Activated CD4-positive, alpha-beta T cell treated with anti-CD3 and anti-CD28 coated beads, Interleukin-2, amount 10 ng/mL, durations not matched to agents 24 days and 14 days (primary cell): ENCODE results near the gene PIK3C2B. TPM values are rescaled to one million over a fixed set of nuclear protein-coding genes. Genes with fewer than 3 reads are reported as not detected.
"Not testable (repeated sequence)": the region's sequence is repeated elsewhere in the genome, so short reads cannot be mapped to it uniquely, and the experiment has no call there.

Experiments used
- DNase-seq: peaks from one replicate; pipeline ENCODE4 v3.0.0; 2022
- H3K27ac Mint-ChIP-seq: one replicate; pipeline ENCODE4 v1.8.0; 2022; ENCODE audit warnings: mild to moderate bottlenecking, mixed read lengths
- H3K27me3 Mint-ChIP-seq: one replicate; pipeline ENCODE4 v1.8.0; 2022; ENCODE audit warnings: mixed read lengths
- H3K36me3 Mint-ChIP-seq: one replicate; pipeline ENCODE4 v1.8.0; 2022; ENCODE audit warnings: low read depth, mild to moderate bottlenecking, mixed read lengths
- H3K4me1 Mint-ChIP-seq: one replicate; pipeline ENCODE4 v1.8.0; 2021; ENCODE audit warnings: mixed read lengths
- H3K4me3 Mint-ChIP-seq: one replicate; pipeline ENCODE4 v1.8.0; 2022; ENCODE audit warnings: mild to moderate bottlenecking, moderate library complexity, mixed read lengths
- H3K9me3 Mint-ChIP-seq: one replicate; pipeline ENCODE4 v1.8.0; 2021; ENCODE audit warnings: mixed read lengths
- intact Hi-C: fragments of 100-400 bp; cut with micrococcal nuclease; formaldehyde crosslinking; loops from one replicate; pipeline ENCODE4 v1.15.1; 2023
- total RNA-seq: library from RNA; stranded (reverse); gene quantifications from 2 replicates; pipeline ENCODE4 v1.2.3, GENCODE V29; 2022

Gene PIK3C2B
- total RNA-seq, 1 donor from 2014 or later, result 23.6 TPM

DNA sequence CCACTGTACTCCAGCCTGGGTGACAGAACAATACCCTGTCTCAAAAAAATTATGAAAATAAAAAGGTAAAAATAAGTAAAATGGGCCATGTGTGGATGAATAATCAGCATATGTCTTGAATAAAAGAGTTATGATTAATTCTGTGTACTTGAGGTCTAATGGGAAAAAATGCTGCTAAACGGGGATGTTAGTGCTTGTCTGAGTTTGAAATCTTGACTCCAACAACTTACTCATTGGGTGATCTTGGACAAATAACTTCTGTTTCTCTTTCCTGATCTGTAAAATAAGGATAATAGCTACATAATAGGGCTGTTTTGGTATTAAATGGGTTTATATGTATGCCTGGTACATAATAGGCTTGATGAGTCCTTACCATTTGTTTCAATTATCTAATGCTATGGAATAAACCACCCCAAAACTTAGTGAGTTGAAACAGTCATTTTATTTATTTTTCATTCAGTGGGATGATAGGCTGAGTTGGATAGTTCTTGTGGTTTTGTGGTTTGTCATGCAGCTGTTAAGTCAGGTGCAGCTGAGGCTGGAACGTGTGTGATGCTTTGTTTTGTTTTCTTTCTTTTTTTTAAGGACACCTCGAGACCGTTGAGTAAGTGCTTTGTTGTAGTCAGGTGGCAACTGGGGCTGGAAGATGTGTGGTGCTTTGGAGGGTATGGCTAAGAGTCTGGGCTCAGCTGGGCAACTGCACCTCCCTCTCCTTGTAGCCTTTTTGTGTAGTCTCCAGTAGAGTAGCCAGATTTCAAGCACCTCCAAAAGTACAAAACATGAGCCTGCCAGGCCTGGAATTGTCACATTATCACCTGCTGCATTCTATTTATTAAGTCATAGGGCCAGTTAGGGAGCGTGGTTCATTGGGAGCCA lies 26.5 kb upstream of the PIK3C2B start:
- peaks cover 5% of the 10 kb centered on the region for H3K9me3 Mint-ChIP-seq
- peaks cover 48% of the 10 kb centered on the region for H3K4me1 Mint-ChIP-seq
- intact Hi-C loops, result loop anchor here (1.0 to 5.0 kb wide), 2 partner anchors 23 to 41 kb away; no protein-coding TSS in a partner anchor
- peaks cover 59% of the 10 kb centered on the region for H3K36me3 Mint-ChIP-seq
- H3K4me3 Mint-ChIP-seq, result peak overlapping the region; percentile 64
- peak overlapping the region; percentile 88 for H3K27ac Mint-ChIP-seq
- no peaks in the 10 kb centered on the region for H3K27me3 Mint-ChIP-seq
- peak; percentile 90 for DNase-seq

DNA sequence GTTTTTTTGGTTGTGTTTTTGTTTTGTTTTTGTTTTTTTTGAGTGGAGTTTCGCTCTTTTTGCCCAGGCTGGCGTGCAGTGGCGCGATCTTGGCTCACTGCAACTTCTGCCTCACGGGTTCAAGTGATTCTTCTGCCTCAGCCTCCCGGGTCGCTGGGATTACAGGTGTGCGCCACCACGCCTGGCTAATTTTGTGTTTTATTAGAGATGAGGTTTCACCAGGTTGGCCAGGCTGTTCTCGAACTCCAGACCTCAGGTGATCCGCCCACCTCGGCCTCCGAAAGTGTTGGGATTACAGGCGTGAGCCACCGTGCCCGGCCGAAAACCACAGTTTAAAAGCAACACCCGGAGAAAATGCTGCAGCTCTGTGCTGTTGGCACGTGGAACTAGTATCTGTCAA lies 22.8 kb upstream of the PIK3C2B start:
- H3K27ac Mint-ChIP-seq, H3K4me3 Mint-ChIP-seq, H3K9me3 Mint-ChIP-seq, H3K27me3 Mint-ChIP-seq, intact Hi-C loops: not testable (repeated sequence)
- DNase-seq, result peak; percentile 74
- H3K36me3 Mint-ChIP-seq, result peaks cover 38% of the 10 kb centered on the region
- peaks cover 39% of the 10 kb centered on the region for H3K4me1 Mint-ChIP-seq

DNA sequence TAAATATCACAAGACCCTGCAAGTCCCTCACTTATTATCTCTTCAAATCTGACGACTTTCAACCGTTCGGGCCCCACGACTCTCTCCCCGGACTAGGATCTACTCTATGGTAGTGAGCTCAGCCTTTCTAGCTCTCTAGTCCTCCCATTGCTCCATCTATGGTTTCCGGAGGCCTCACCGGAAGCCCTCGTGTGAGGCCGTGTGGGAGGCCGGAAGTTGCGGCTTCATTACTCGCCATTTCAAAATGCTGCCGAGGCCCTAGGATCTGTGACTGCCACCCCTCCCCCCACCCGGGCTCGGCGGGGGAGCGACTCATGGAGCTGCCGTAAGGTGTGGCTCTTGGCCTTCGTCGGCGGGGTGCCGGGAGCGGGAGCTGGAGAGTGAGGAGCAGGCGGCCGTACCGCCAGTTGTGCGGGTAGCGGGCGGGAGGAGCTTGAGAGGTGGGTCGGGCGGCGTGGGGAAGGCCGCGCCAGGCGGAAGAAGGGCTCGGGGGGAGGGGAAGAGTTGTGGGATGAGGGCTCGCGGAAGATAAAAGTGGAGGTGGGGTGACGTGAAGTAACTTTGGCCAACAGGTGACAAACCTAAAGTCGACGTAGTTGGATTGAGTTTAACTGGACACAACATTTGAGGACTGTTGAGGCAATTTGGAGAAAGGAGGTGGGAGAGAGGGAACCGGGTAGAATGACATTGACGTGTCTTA lies 21.7 kb upstream of the PIK3C2B start, which contains the start of gene MDM4:
MDM4 (plus strand) TSS at position 227 of the 700 bp plus-strand sequence. CDS start 9,113 bp downstream, outside the sequence.
- Mint-ChIP-seq H3K27me3 (no peaks in the 10 kb centered on the region), H3K36me3 (peaks cover 29% of the 10 kb centered on the region), H3K9me3 (peaks cover 1% of the 10 kb centered on the region), H3K4me3 (no peak within 1 kb of the TSS), H3K27ac (no peak within 1 kb of the TSS), H3K4me1 (peaks cover 33% of the 10 kb centered on the region)
- intact Hi-C loops, result loop anchor here (1.0 kb wide), 3 partner anchors 9 to 655 kb away; partner anchors contain the start of gene SNRPE
- DNase-seq, result peak; percentile 97

DNA sequence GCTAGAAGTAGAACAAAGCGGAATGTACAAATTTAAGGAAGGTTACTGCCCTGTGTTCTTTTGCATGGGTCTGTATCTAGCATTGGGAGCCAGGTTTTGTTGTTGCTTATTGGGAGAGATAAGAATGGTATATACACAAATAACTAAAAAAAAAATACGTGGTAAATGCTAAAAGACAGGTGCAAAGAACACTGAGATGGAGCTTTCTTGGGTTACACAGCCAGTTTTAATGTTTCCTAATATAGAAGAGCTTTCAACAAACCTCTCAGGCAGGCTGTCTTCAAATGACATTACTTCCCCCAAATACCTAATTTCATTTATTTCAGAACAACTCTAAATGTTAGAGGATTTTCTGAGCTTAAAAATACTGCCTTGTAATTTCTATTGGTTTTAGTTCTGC lies 20.2 kb upstream of the PIK3C2B start:
- intact Hi-C loops, result no loop called here
- H3K36me3 Mint-ChIP-seq, result peaks cover 23% of the 10 kb centered on the region
- H3K27me3 Mint-ChIP-seq, result no peaks in the 10 kb centered on the region
- H3K4me3 Mint-ChIP-seq, result no peak overlapping the region
- peaks cover 22% of the 10 kb centered on the region for H3K4me1 Mint-ChIP-seq
- no peak for DNase-seq
- H3K27ac Mint-ChIP-seq, result peak overlapping the region; percentile 16
- peaks cover 6% of the 10 kb centered on the region for H3K9me3 Mint-ChIP-seq

DNA sequence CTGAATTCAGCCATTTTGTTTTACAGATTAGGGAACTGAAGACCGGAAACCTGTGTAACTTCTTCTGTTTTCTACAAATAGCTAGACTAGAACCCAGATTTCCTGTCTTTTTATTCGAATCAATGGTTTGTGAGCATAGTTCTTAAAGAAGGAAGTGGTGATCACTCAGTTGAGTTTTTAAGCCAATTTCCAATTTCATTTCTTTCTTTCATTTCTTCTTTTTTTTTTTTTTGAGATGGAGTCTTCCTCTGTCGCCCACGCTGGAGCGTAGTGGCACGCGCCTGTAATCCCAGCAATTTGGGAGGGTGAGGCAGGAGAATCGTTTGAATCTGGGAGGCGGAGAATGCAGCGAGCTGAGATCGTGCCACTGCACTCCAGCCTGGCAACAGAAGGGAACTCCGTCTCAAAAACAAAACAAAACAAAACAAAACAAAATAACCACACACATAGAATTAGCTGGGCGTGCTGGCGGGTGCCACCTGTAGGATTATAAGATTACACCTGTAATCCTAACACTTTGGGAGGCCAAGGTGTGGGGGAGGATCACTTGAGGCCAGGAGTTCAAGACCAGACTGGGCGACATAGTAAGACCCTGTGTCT lies 18.6 kb upstream of the PIK3C2B start:
- Mint-ChIP-seq H3K4me1 (peaks cover 10% of the 10 kb centered on the region), H3K27ac (peak overlapping the region; percentile 97), H3K36me3 (peaks cover 9% of the 10 kb centered on the region), H3K9me3 (peaks cover 6% of the 10 kb centered on the region), H3K4me3 (peak overlapping the region; percentile 79), H3K27me3 (no peaks in the 10 kb centered on the region)
- intact Hi-C loops, result no loop called here
- peak; percentile 87 for DNase-seq

DNA sequence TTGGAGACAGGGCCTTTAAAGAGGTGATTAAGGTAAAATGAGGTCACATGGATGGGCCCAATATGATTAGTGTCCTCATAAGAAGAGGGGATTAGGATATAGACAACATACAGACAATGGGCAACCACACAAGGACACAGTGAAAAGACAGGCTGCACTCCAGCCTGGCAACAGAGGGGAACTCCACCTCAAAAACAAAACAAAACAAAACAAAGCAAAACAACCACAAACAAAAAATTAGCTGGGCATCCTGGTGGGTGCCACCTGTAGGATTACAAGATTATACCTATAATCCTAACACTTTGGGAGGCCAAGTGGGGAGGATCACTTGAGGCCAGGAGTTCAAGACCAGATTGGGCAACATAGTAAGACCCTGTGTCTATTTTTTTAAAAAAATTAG lies 16.8 kb upstream of the PIK3C2B start:
- Mint-ChIP-seq H3K4me1 (peaks cover 20% of the 10 kb centered on the region), H3K9me3 (peaks cover 6% of the 10 kb centered on the region), H3K27ac (peak overlapping the region; percentile 37), H3K36me3 (peaks cover 2% of the 10 kb centered on the region), H3K27me3 (peaks cover under 1% of the 10 kb centered on the region), H3K4me3 (peak overlapping the region; percentile 7)
- intact Hi-C loops, result no loop called here
- DNase-seq, result peak; percentile 65

DNA sequence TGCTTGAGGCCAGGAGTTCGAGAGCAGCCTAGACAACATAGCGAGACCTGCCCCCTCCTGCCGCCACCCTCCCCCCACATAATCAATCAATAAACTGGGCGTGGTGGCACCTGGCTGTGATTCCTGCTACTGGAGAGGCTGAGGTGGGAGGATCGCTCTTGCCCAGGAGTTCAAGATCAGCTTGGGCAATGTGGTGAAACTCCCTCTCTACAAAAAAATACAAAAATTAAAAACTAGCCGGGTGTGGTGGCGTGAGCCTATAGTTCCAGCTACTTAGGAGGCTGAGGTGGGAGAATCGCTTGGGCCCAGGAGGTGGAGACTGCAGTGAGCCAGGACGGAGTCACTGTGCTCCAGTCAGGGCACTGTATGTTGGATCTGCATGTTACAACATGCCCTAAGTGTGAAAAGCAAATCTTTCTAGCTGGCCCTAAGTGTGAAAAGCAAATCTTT lies 14.6 kb upstream of the PIK3C2B start:
- H3K4me3 Mint-ChIP-seq, result no peak overlapping the region
- H3K9me3 Mint-ChIP-seq, result peaks cover 6% of the 10 kb centered on the region
- peaks cover 25% of the 10 kb centered on the region for H3K4me1 Mint-ChIP-seq
- no peak overlapping the region for H3K27ac Mint-ChIP-seq
- H3K27me3 Mint-ChIP-seq, result peaks cover 2% of the 10 kb centered on the region
- peaks cover 3% of the 10 kb centered on the region for H3K36me3 Mint-ChIP-seq
- no peak for DNase-seq
- intact Hi-C loops, result loop anchor here (5.0 kb wide), 1 partner anchor 33 kb away; no protein-coding TSS in a partner anchor

DNA sequence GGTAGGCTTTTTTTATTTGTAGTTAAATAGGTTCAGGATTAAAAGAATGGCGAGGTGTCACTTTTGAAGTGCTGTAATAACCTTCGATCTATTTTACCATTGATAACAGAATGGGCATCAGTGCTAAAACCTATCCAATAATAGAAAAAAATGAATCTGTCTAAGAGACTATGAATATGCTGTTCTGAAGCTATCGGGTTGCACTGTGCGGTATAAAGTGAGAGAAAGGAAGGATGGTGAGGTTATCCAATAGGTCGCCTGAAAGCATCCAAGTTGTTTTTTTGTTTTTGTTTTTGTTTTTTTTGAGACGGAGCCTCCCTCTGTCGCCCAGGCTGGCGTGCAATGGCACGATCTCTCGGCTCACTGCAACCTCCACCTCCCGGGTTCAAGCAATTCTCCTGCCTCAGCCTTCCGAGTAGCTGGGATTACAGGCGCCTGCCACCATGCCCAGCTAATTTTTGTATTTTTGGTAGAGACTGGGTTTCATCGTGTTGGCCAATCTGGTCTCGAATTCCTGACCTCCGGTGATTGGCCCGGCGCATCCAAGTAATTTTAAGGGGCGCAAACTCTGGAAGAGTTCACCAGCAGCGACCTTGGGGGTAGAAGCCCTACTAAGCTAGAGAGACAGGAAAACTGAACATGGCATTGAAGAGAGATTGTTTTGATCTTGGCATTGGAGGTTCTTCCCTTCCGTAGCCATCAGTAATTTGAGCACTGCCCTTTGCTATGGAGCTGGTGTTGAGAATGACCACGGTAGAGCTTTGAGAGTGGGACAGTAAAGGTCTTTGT lies 12.9 kb upstream of the PIK3C2B start:
- H3K27ac Mint-ChIP-seq, result peak overlapping the region; percentile 99
- intact Hi-C loops, result loop anchor here (1.0 to 5.0 kb wide), 3 partner anchors 9 to 299 kb away; partner anchors contain the start of gene MDM4
- peak overlapping the region; percentile 94 for H3K4me3 Mint-ChIP-seq
- peaks cover 2% of the 10 kb centered on the region for H3K27me3 Mint-ChIP-seq
- peaks cover 3% of the 10 kb centered on the region for H3K36me3 Mint-ChIP-seq
- H3K9me3 Mint-ChIP-seq, result peaks cover 6% of the 10 kb centered on the region
- H3K4me1 Mint-ChIP-seq, result peaks cover 27% of the 10 kb centered on the region
- peak; percentile 76 for DNase-seq

DNA sequence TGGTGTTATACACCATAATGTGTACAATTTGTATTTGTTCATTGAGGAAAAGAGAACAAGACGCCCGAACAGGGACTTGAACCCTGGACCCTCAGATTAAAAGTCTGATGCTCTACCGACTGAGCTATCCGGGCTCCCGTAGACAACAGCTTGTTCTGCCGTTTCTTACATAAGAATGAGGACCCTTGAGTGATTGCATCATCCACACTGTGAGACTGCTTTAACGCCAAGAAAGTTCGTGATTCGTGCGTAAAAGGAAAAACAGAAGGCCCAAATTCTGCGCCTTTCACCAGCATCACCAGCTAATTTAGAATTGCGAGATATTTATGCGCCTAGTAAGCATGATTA lies 12.3 kb upstream of the PIK3C2B start:
- Mint-ChIP-seq H3K27me3 (peaks cover 2% of the 10 kb centered on the region), H3K27ac (peak overlapping the region; percentile 99), H3K9me3 (peaks cover 6% of the 10 kb centered on the region), H3K4me3 (peak overlapping the region; percentile 94), H3K4me1 (peaks cover 27% of the 10 kb centered on the region), H3K36me3 (peaks cover 3% of the 10 kb centered on the region)
- intact Hi-C loops, result loop anchor here (1.0 to 5.0 kb wide), 5 partner anchors 9 to 300 kb away; partner anchors contain the start of genes MDM4, PIK3C2B and PPP1R15B
- DNase-seq, result peak; percentile 97

DNA sequence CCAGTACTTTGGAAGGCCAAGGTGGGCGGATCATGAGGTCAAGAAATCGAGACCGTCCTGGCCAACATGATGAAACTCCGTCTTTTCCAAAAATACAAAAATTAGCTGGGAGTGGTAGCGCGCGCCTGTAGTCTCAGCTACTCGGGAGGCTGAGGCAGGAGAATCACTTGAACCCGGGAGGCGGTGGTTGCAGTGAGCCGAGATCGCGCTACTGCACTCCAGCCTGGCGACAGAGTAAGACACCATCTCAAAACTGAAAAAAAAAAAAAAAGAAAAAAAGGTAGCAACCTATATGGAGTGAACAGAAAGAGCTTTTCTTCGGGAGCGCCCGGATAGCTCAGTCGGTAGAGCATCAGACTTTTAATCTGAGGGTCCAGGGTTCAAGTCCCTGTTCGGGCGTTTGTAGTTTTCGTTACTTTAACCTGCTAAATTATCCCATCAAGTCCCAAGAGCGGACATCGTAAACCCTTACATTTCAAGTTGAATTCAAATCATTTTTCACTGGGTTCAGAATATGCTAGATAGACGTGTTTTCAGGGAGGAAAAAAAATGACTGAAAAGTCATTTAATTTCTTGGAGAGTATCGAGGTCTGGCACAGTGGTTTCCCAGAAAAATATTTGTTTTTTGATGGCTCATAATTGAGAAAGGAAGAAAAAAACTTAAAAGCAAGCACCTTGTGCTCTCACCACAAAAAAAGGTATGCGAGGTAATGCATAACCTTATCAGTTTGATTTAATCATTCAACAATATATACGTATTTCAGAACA lies 11.8 kb upstream of the PIK3C2B start:
- Mint-ChIP-seq H3K4me1 (peaks cover 27% of the 10 kb centered on the region), H3K9me3 (peaks cover 5% of the 10 kb centered on the region), H3K27ac (peak overlapping the region; percentile 99), H3K4me3 (peak overlapping the region; percentile 94), H3K27me3 (peaks cover 2% of the 10 kb centered on the region), H3K36me3 (peaks cover 3% of the 10 kb centered on the region)
- DNase-seq, result peak; percentile 93
- intact Hi-C loops, result loop anchor here (1.0 to 5.0 kb wide), 4 partner anchors 12 to 300 kb away; partner anchors contain the start of genes PIK3C2B and PPP1R15B

DNA sequence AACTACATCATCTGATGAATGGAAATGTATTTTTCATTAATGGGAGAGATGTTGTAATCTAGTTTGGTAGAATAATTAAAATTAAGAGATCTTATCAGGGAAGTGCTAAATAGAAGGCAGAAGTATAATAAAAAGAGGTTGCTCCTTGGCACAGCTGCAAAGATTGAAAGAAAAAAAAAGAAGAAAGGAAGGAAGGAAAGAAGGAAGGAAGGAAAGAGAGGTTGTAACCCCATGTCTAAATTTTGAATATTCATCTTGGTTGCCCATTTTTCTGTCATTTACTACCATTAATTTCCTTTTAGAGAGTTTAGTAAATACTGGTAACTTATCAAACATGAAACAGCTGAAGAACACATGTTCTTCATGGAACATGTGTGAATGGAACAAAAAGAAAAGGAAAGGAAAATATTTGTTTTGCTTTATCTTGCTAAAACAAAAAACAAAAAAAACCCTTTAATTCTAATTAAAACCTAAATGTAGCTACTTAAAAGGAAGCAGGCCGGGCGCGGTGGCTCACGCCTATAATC lies 11.1 kb upstream of the PIK3C2B start:
- H3K4me1 Mint-ChIP-seq, result peaks cover 27% of the 10 kb centered on the region
- H3K27me3 Mint-ChIP-seq, result peaks cover 2% of the 10 kb centered on the region
- peaks cover 3% of the 10 kb centered on the region for H3K36me3 Mint-ChIP-seq
- peak overlapping the region; percentile 99 for H3K27ac Mint-ChIP-seq
- H3K9me3 Mint-ChIP-seq, result no peaks in the 10 kb centered on the region
- DNase-seq, result no peak
- peak overlapping the region; percentile 94 for H3K4me3 Mint-ChIP-seq
- intact Hi-C loops, result loop anchor here (1.0 to 5.0 kb wide), 4 partner anchors 11 to 301 kb away; partner anchors contain the start of genes PIK3C2B and PPP1R15B

DNA sequence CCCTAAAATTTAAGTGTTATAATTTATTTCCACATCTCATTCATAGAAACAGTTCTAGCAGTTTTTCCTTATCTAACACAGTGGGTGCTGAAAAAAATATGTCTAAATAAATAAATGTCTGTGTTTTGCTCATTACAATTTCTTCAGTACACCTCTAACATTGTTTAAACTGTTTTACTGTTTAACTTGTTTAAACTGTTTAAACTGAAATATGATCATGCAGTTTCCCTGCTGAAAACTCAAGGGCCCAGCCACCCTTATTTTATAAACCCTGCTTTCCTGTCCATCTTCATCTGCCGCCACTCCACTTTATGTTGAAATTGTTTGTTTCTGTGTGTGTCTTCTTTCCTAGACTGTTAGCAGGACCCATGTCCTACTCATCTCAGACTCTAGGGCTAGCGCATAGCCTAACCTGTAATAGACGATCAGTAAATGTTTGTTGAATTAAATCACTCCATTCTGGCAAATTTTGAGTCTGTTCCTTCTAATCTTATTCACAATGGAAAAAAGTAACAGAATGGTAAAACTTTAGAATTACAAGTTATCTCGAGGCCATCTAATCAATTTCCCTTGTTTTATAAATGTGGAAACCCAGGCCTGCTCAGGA lies 9.4 kb upstream of the PIK3C2B start:
- intact Hi-C loops, result loop anchor here (1.0 to 5.0 kb wide), 3 partner anchors 58 to 142 kb away; no protein-coding TSS in a partner anchor
- H3K4me1 Mint-ChIP-seq, result peaks cover 31% of the 10 kb centered on the region
- peaks cover 3% of the 10 kb centered on the region for H3K36me3 Mint-ChIP-seq
- H3K4me3 Mint-ChIP-seq, result no peak overlapping the region
- peaks cover 2% of the 10 kb centered on the region for H3K27me3 Mint-ChIP-seq
- no peak for DNase-seq
- H3K9me3 Mint-ChIP-seq, result no peaks in the 10 kb centered on the region
- no peak overlapping the region for H3K27ac Mint-ChIP-seq
